Endothelial cell of umbilical vein (primary cell): Measurements from ENCODE around the gene RNASE7. TPM values are rescaled to one million over a fixed set of nuclear protein-coding genes. Genes with fewer than 3 reads are reported as not detected.

Experiments used
- BruUV-seq: library from RNA; stranded (reverse); fragments of 400-500 nt; replicated peaks from 2 replicates; lab custom pipeline; 2021; lab: Mats Ljungman, UMichigan
- CTCF ChIA-PET: fragments of 300-600, 350-600 bp; sonication (Branson Sonifier 250); formaldehyde crosslinking; loops from one replicate; lab custom pipeline; 2021; ENCODE audit warnings: antibody characterized with exemption, inconsistent platforms; lab: Charles Lee
- POLR2A ChIA-PET: fragments of 300-600, 350-600 bp; sonication (Branson Sonifier 250); formaldehyde crosslinking; loops from one replicate; lab custom pipeline; 2021; ENCODE audit warnings: antibody characterized with exemption, inconsistent platforms; lab: Charles Lee
- DNase-seq: peaks from one replicate; pipeline ENCODE4 v3.0.0-alpha.2; 2011; ENCODE audit warnings: low read depth, low spot score
- FAIRE-seq: peaks from 2 replicates; lab custom pipeline; 2011; peaks lifted over from hg19 to GRCh38; lab: Jason Lieb, UNC
- H2AFZ ChIP-seq: 2 replicates; pipeline ENCODE4 v1.6.0; 2012; ENCODE audit warnings: low read depth, low read length, control low read depth, inconsistent platforms
- H3K27ac ChIP-seq: 2 replicates; pipeline ENCODE4 v1.5.1; 2011; ENCODE audit warnings: low read depth, mild to moderate bottlenecking, control low read depth, low read length, moderate library complexity; ENCODE audit not compliant: insufficient read depth
- H3K27me3 ChIP-seq, 2 experiments: 2 replicates each; pipeline versions ENCODE4 v1.6.0 to v1.6.1; 2011; ENCODE audit warnings: low read length in 2 of 2, mixed read lengths in 1 of 2; ENCODE audit not compliant: control insufficient read depth in 2 of 2, insufficient read depth in 2 of 2
- H3K36me3 ChIP-seq, 2 experiments: 2 replicates in 1 of 2; 3 replicates in 1 of 2; pipeline ENCODE4 v1.5.1; 2011; ENCODE audit warnings: low read length in 2 of 2, mild to moderate bottlenecking in 1 of 2, moderate library complexity in 1 of 2; ENCODE audit not compliant: control insufficient read depth in 2 of 2, insufficient read depth in 2 of 2; ENCODE audit errors: extremely low read depth in 1 of 2
- H3K4me1 ChIP-seq: 3 replicates; pipeline ENCODE4 v1.5.1; 2011; ENCODE audit warnings: mild to moderate bottlenecking, low read length; ENCODE audit not compliant: control insufficient read depth, insufficient read depth; ENCODE audit errors: extremely low read depth
- H3K4me2 ChIP-seq: 2 replicates; pipeline ENCODE4 v1.6.1; 2011; ENCODE audit warnings: low read length, control low read depth, mixed read lengths; ENCODE audit not compliant: insufficient read depth
- H3K4me3 ChIP-seq, 3 experiments: fragments of 200-600 bp in 1 of 3; sonication (generic), shearing (Covaris generic) in 1 of 3; replicated peaks in 1 of 3; 2 replicates each; pipeline ENCODE4 v1.5.1; 2011 to 2016; ENCODE audit warnings: control low read depth in 3 of 3, low read length in 3 of 3, mild to moderate bottlenecking in 2 of 3, inconsistent platforms in 1 of 3, low read depth in 1 of 3, moderate library complexity in 1 of 3; ENCODE audit not compliant: insufficient read depth in 1 of 3
- H3K79me2 ChIP-seq: 2 replicates; pipeline ENCODE4 v1.6.0; 2012; ENCODE audit warnings: low read length, inconsistent platforms; ENCODE audit not compliant: control insufficient read depth, insufficient read depth
- H3K9ac ChIP-seq: replicated peaks from 2 replicates; pipeline ENCODE3; 2011; ENCODE audit warnings: low read length, control low read depth; ENCODE audit not compliant: insufficient read depth; ENCODE audit errors: extremely low read depth
- H3K9me1 ChIP-seq: replicated peaks from 3 replicates; pipeline ENCODE4 v1.6.0; 2011; ENCODE audit warnings: mild to moderate bottlenecking, low read length; ENCODE audit not compliant: control insufficient read depth, insufficient read depth; ENCODE audit errors: extremely low read depth
- H3K9me3 ChIP-seq: replicated peaks from 2 replicates; pipeline ENCODE4 v1.5.1; 2012; ENCODE audit warnings: low read length, inconsistent platforms; ENCODE audit not compliant: control insufficient read depth, insufficient read depth
- H4K20me1 ChIP-seq: replicated peaks from 2 replicates; pipeline ENCODE3; 2011; ENCODE audit warnings: mild to moderate bottlenecking, low read length; ENCODE audit not compliant: control insufficient read depth, insufficient read depth; ENCODE audit errors: extremely low read depth
- CTCF ChIP-seq, 2 donors: IDR thresholded peaks; 1 replicate in 1 of 2; 2 replicates in 1 of 2; pipeline ENCODE4 v1.5.1; 2011; ENCODE audit warnings: low read length in 2 of 2, mild to moderate bottlenecking in 2 of 2, moderate library complexity in 2 of 2, control low read depth in 1 of 2, inconsistent platforms in 1 of 2, low read depth in 1 of 2; ENCODE audit not compliant: insufficient read depth in 1 of 2; ENCODE audit errors: extremely low read depth in 1 of 2
- EZH2 ChIP-seq: IDR thresholded peaks from 2 replicates; pipeline ENCODE4 v1.6.1; 2012; ENCODE audit warnings: borderline replicate concordance, low read depth, mild to moderate bottlenecking, moderate library complexity, low read length, inconsistent platforms; ENCODE audit not compliant: severe bottlenecking
- JUN ChIP-seq: IDR thresholded peaks from 2 replicates; pipeline ENCODE4 v1.6.1; 2011; ENCODE audit warnings: borderline replicate concordance, low read depth; ENCODE audit not compliant: insufficient read length, insufficient read depth
- MYC ChIP-seq: IDR thresholded peaks from one replicate; pipeline ENCODE4 v1.6.1; 2011; ENCODE audit warnings: mild to moderate bottlenecking, low read depth, low read length
- POLR2A ChIP-seq: IDR thresholded peaks from 2 replicates; pipeline ENCODE4 v1.6.1; 2012; ENCODE audit warnings: low read depth, mild to moderate bottlenecking, control low read depth, low read length
- POLR2AphosphoS5 ChIP-seq: IDR thresholded peaks from 2 replicates; pipeline ENCODE4 v1.6.1; 2012; ENCODE audit warnings: low read depth, mild to moderate bottlenecking, control low read depth, low read length, moderate library complexity; ENCODE audit not compliant: insufficient read depth
- dilution Hi-C: fragments of 300-500 bp; cut with MboI; formaldehyde crosslinking; loops from one replicate; pipeline ENCODE4 v1.15.0; 2019; ENCODE audit warnings: low sequenced_read_pairs; ENCODE audit not compliant: extremely low pct_ligation_motif_present
- intact Hi-C: fragments of 100-400 bp; cut with micrococcal nuclease; formaldehyde crosslinking; loops from one replicate; pipeline ENCODE4 v1.10.0; 2022
- polyA plus RNA-seq, 4 experiments: library from polyadenylated mRNA; depleted of rRNA in 3 of 4; stranded (reverse) in 3 of 4; unstranded in 1 of 4; fragments of >200 nt; gene quantifications; 2 replicates each; pipeline versions ENCODE4 v1.2.1 to v1.2.3, GENCODE V29; 2011 to 2012; ENCODE audit warnings: missing spikeins in 1 of 4
- total RNA-seq: library from RNA; stranded (reverse); gene quantifications from 2 replicates; pipeline ENCODE4 v1.2.3, GENCODE V29; 2021

The RNASE7 gene
- total and polyA plus RNA-seq, 2 donors (not counting 3 experiments of a cell fraction or from before 2014, with no cell fraction given): not detected

GRCh38 chr14:21075719-21076437 is 33.7 kb downstream of the RNASE7 start:
- Histone ChIP-seq H3K9ac (no peak overlapping the region), H3K36me3 (peaks cover 0 to 6% of the 10 kb centered on the region in 2 experiments), H3K27ac (no peak overlapping the region), H3K27me3 (peaks cover 0 to 3% of the 10 kb centered on the region in 2 experiments), H3K9me3 (no peaks in the 10 kb centered on the region), H3K79me2 (no peaks in the 10 kb centered on the region), H2AFZ (no peak overlapping the region), H3K4me1 (peaks cover 5% of the 10 kb centered on the region), H4K20me1 (no peaks in the 10 kb centered on the region), H3K4me2 (no peak overlapping the region), H3K4me3 (no peak overlapping the region), H3K9me1 (no peaks in the 10 kb centered on the region)
- intact Hi-C loops: no loop called here
- CTCF ChIA-PET: no interaction called here
- no peak for TF ChIP-seq CTCF (IDR thresholded peaks at IDR 0.05; ENCODE audit: extremely low read depth in 1 of 2, insufficient read depth in 1 of 2, low read depth in 1 of 2, low read length in 2 of 2)
- dilution Hi-C loops: no loop called here
- BruUV-seq: no TSS peak
- POLR2A ChIA-PET: no interaction called here
- no peak for DNase-seq
- no peak for FAIRE-seq

DNA sequence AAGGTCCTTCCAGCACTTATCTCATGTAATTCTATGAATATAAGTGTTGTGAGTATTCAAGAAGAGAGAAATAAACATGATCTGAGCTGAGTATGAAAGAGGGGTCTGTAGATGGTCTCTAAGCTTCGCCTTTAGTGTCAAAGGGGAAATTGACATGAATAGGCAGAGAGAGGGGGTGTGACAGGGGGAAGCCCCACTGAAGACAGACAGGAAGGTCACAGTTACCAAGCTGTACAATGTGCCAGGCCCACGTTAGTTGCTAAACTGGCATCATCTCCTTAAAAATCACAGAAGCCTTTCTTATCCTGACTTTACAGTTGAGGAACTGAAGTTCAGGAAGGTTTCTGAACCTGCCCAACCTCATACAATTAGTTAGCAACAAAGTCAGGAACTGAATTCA is 35.5 kb downstream of the RNASE7 start:
- Histone ChIP-seq H3K9me3 (no peaks in the 10 kb centered on the region), H3K9me1 (no peaks in the 10 kb centered on the region), H3K4me3 (no peak overlapping the region), H3K27me3 (no peaks in the 10 kb centered on the region), H3K9ac (no peak overlapping the region), H3K4me2 (no peak overlapping the region), H3K27ac (no peak overlapping the region), H3K79me2 (no peaks in the 10 kb centered on the region), H3K36me3 (peaks cover 0 to 6% of the 10 kb centered on the region in 2 experiments), H3K4me1 (no peaks in the 10 kb centered on the region), H2AFZ (no peak overlapping the region), H4K20me1 (no peaks in the 10 kb centered on the region)
- TF ChIP-seq MYC: no peak
- no peak for TF ChIP-seq JUN
- no peak for TF ChIP-seq POLR2A
- TF ChIP-seq EZH2: no peak
- no peak for TF ChIP-seq POLR2AphosphoS5
- ChIA-PET CTCF (interaction anchor here (1.1 to 1.6 kb wide), 2 partner anchors 12 to 15 kb away, joined by 3 to 5 read pairs; no protein-coding TSS in a partner anchor), POLR2A (no interaction called here)
- intact Hi-C loops (no loop called here), dilution Hi-C loops (no loop called here)
- no TSS peak for BruUV-seq
- no peak for DNase-seq
- FAIRE-seq: no peak
